B cell (primary cell): ENCODE results near the gene TNNT3.
"Not testable (repeated sequence)": the region's sequence is repeated elsewhere in the genome, so short reads cannot be mapped to it uniquely, and the experiment has no call there.

ENCODE experiments used
- CTCF ChIP-seq: fragments of 200-600 bp; IDR thresholded peaks from one replicate; pipeline ENCODE4 v1.8.0; 2022; ENCODE audit warnings: antibody characterized with exemption, mild to moderate bottlenecking
- EZH2 ChIP-seq: IDR thresholded peaks from 2 replicates; pipeline ENCODE4 v1.6.1; 2012; ENCODE audit warnings: borderline replicate concordance, low read depth, mild to moderate bottlenecking, moderate library complexity, low read length; ENCODE audit not compliant: insufficient read depth, poor library complexity, severe bottlenecking

GRCh38 chr11:1873813-1874150 lies 45.7 kb upstream of the TNNT3 start:
- TF ChIP-seq CTCF, EZH2: not testable (repeated sequence)
